HG03575 (cell line): Measurements from ENCODE around the gene FHOD3.
"Not testable (repeated sequence)": the region's sequence is repeated elsewhere in the genome, so short reads cannot be mapped to it uniquely, and the experiment has no call there.

Source experiments
- ATAC-seq: cut with Tn5 transposase; IDR thresholded peaks from one replicate; pipeline ENCODE4 v1.9.1; 2021; ENCODE audit not compliant: unreplicated experiment, insufficient number of reproducible peaks, low FRiP score; ENCODE audit errors: extremely low read depth

Gene FHOD3

GRCh38 chr18:36792634-36793283 is 495.2 kb downstream of the FHOD3 start:
- ATAC-seq = no peak

GRCh38 chr18:36798738-36799473 is 501.4 kb downstream of the FHOD3 start:
- no peak for ATAC-seq

DNA sequence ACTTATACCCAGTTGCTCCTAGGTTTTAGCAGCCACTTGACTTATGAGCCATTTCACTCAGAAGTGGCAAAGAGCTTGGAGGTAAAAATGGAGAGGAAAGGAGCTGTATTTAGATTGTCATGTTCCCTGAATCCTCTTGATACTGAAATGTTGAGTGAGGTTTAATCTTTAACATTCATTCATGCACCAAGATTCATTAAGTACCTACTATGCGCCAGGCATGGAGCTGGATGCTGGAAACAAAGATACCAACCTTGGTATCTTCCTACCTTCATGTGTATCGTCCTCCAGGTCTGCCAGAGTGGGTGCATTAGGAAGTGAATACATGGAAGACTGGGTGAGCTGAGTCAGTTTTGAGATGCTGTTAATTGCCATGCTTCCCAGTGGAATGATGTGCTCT is 507.6 kb downstream of the FHOD3 start:
- no peak for ATAC-seq

GRCh38 chr18:36808681-36809080 is 511.2 kb downstream of the FHOD3 start:
- no peak for ATAC-seq

DNA sequence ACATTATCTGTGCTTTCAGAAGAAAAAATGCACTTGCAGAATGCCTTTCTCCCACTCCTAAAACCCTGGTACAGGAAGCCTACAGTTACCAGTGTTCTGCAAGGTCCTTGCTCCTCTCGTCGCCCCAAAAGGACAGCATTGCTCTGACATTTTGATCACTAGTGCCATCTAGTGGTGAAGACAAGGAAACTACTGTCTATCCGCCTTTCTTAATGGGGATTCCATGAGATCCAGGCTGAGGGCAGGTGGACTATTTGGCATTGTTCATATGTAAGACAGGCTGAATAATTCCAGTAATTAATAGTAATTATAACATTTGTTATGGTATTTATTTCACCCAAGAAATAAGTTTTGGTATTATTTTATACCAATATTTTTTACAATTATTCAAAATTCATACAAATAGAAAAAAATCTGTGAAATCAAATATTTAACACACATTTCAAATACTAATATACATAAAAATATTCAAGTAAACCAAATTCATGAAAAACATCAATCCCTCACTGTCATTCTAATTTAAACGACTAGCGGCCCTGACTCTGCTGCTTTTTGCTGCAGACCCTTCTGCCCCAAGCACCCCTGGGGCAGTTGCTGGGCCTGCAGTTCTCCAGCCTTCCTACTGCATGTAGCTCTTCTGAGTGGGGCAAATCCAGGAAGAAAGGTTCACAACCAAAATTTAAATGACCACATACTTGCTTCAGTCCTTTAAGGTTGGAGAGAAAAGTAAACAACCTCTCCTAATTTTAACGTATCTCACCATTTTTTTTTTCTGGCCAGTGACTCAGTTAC is 512.3 kb downstream of the FHOD3 start:
- ATAC-seq = peak; percentile 94

DNA sequence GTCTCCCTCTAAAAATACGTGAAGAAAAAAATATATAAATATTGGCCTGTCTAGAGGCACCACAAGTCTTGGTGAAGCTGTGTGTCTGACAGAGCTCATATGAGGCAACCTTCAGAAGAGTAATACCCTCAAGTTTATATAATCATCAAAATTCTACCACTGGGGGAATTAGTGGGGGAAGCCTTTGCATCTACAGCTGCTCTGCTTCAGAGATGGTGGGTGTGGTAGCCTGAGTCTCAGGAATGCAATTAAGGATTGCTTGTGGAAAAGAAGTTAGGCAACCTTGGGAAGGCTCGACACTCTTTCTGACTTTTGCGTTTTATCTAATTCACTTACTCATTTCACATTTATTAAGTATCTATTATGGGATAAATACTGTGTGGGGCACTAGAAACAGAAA is 513.9 kb downstream of the FHOD3 start:
- ATAC-seq = no peak

- no peak for ATAC-seq
Measured at GRCh38 chr18:36811955-36812354, 514.4 kb downstream of the FHOD3 start.

DNA sequence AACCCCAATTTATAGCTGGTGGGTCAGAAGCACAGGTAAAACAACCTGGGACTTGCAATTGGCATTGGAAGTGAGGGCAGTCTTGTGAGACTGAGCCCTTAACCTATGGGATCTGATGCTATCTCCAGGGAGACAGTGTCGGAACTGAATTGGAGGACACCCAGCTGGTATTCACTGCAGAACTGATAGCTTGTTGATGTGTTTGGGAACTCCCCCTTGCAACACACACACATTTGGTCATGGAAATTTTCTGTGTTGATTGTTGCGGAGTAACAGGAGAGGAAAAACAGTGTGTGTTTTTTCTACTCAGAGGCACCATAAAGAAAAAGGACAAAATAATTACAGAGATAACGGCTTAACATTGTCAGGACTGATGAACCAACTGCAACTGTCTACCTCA is 515.2 kb downstream of the FHOD3 start:
- ATAC-seq = no peak

GRCh38 chr18:36813101-36813775 is 515.7 kb downstream of the FHOD3 start:
- ATAC-seq = no peak

GRCh38 chr18:36813824-36814223 is 516.3 kb downstream of the FHOD3 start:
- no peak for ATAC-seq

- ATAC-seq = no peak
Measured at GRCh38 chr18:36814994-36815393, 517.5 kb downstream of the FHOD3 start.

- not testable (repeated sequence) for ATAC-seq
Measured at GRCh38 chr18:36816096-36816495, 518.6 kb downstream of the FHOD3 start.

DNA sequence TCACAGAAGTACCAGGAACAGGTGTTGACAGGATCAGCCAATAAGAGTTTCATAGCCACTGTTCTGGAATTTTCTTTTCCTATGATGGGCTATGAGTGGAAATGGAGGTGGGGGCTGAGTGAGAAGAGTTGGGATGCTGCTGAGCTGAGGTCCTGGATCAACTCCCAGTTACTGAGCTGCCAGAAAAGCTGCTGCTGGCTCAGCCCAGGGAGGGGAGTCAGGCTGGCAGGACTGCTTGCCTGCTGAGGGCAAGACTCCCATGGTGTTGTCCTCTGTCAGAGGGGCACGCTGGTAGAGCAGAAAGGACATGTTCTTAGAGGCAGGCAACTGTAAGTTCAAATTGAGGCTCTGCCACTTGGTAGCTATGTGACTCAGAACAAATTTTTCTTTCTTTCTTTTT is 519.5 kb downstream of the FHOD3 start:
- ATAC-seq = no peak

GRCh38 chr18:36818652-36819051 is 521.1 kb downstream of the FHOD3 start:
- no peak for ATAC-seq

DNA sequence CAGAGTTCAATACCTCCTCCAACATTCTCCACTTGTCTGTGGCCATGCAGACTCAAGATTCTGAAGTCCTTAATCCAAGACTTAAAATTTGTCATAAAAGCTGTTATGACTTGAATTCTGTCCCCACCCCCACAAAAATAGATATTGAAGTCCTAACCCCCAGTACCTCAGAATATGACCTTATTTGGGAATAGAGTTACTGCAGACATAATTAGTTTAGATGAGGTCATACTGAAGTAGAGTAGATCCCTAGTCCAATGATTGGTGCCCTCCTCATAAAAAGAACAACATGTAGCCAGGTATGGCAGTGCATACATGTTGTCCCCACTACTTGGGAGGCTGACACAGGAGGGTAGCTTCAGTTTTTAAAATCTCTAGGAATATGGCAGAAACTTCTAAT is 522.1 kb downstream of the FHOD3 start:
- ATAC-seq = no peak

GRCh38 chr18:36821681-36822080 is 524.2 kb downstream of the FHOD3 start:
- no peak for ATAC-seq

- ATAC-seq = no peak
Measured at GRCh38 chr18:36825526-36825925, 528.0 kb downstream of the FHOD3 start.

DNA sequence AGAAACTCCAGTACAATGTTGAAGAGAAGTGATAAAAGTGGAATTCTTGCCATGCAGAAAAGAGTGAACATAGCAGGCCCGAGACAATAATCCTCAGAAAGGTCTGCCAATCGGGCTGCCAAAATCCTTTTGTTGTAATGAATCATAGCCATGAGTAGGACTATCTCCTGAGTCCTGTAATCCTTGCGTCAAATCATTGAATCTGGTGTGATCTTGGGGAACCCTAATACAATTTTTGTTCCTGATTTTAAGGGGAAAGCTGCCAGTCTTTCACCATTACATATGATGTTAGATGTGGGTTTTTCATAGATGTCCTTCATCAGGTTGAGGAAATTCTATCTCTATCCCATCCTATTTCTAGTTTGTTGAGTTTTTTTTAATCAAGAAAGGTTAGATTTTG is 529.0 kb downstream of the FHOD3 start:
- no peak for ATAC-seq

GRCh38 chr18:36828157-36828629 is 530.7 kb downstream of the FHOD3 start:
- ATAC-seq = no peak
